Esophagus squamous epithelium (tissue), 4 donors: ENCODE results near the gene LDLRAD3.

ENCODE experiments used
- POLR2A ChIP-seq, 4 donors: fragments of 450-650 bp; IDR thresholded peaks; one replicate each; pipeline ENCODE4 v1.6.1; 2017; ENCODE audit warnings: antibody characterized with exemption in 4 of 4, mild to moderate bottlenecking in 4 of 4, moderate library complexity in 3 of 4
- TF ChIP-seq, protein P1 (sequence below), 6 experiments: fragments of 450-650 bp in 4 of 6; fragments of 200-600 bp in 2 of 6; sonication (generic) in 2 of 6; IDR thresholded peaks; one replicate each; pipeline ENCODE4 v1.5.1; 2016 to 2019; ENCODE audit warnings: antibody characterized with exemption in 6 of 6, mild to moderate bottlenecking in 4 of 6, moderate library complexity in 4 of 6

DNA sequence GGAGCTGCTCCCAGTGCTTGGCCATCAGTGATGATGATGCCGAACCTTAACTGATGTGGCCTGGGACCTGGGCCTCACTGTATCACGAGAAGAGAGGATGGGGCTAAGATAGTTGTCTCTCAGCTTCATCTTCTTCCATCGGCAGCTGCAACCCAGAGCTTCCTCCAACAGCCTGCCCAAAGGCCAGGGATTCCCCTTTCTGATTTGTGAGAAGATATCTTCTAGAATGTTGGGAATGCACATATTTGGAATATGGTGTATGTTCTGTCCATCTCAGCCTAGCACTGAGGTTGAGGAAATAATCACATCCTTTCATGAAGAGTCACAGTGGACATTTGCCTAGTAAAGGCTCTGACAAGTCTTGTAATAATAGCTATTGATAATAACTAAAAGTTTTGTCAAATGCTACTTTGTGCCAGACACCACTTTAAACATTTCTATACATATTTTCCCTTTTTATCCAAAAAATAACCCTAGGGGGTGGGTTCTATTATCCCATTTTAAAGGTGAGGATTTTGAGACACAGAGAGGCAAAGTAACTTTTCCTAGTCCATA is 272.3 kb downstream of the LDLRAD3 start:
- TF ChIP-seq, protein P1, sequence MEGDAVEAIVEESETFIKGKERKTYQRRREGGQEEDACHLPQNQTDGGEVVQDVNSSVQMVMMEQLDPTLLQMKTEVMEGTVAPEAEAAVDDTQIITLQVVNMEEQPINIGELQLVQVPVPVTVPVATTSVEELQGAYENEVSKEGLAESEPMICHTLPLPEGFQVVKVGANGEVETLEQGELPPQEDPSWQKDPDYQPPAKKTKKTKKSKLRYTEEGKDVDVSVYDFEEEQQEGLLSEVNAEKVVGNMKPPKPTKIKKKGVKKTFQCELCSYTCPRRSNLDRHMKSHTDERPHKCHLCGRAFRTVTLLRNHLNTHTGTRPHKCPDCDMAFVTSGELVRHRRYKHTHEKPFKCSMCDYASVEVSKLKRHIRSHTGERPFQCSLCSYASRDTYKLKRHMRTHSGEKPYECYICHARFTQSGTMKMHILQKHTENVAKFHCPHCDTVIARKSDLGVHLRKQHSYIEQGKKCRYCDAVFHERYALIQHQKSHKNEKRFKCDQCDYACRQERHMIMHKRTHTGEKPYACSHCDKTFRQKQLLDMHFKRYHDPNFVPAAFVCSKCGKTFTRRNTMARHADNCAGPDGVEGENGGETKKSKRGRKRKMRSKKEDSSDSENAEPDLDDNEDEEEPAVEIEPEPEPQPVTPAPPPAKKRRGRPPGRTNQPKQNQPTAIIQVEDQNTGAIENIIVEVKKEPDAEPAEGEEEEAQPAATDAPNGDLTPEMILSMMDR (IDR thresholded peaks at IDR 0.05), result no peak
- TF ChIP-seq POLR2A (IDR thresholded peaks at IDR 0.05), result no peak
